WI38 (cell line): ENCODE results near the gene LCOR.

Source experiments
- H3K4me3 ChIP-seq: 2 replicates; pipeline ENCODE4 v1.5.1; 2011; ENCODE audit warnings: low read depth, mild to moderate bottlenecking, control low read depth, low read length
- CTCF ChIP-seq: IDR thresholded peaks from 2 replicates; pipeline ENCODE4 v1.5.1; 2012; ENCODE audit warnings: low read depth, mild to moderate bottlenecking, control low read depth, low read length

LCOR gene

DNA sequence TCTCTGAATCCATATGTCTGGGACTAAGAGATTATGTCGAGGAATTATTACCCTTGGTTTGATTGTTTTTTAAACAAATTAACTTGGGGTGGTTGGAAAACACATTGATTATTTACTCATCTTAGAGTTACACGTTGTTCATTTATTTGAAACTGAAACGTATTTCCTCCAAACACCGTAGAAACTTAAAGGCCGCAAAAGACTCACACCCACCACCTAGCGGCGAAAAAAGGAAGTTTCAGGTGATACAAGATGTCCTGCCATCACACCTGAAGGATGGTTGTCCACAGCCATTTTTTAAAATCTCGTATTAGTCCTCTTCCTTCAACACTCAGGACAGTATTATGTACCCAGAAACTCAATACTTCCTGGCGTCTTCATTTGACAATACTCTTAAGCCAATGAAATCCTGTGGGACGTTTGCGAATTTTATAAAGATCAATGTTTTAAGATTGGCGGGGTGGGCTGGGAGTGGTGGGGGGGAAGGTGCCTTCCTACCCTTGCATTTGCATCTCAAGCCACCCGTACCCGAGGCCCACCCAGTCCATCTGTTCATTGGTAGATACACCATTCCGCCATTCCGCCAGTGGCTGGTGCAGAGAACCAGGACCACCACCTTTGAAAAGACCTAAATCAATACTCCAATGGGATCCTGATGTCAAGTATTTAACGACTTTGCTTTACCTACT, 1.4 kb upstream of the LCOR start:
- TF ChIP-seq CTCF: peak; percentile 87
- H3K4me3 ChIP-seq: no peak overlapping the region

DNA sequence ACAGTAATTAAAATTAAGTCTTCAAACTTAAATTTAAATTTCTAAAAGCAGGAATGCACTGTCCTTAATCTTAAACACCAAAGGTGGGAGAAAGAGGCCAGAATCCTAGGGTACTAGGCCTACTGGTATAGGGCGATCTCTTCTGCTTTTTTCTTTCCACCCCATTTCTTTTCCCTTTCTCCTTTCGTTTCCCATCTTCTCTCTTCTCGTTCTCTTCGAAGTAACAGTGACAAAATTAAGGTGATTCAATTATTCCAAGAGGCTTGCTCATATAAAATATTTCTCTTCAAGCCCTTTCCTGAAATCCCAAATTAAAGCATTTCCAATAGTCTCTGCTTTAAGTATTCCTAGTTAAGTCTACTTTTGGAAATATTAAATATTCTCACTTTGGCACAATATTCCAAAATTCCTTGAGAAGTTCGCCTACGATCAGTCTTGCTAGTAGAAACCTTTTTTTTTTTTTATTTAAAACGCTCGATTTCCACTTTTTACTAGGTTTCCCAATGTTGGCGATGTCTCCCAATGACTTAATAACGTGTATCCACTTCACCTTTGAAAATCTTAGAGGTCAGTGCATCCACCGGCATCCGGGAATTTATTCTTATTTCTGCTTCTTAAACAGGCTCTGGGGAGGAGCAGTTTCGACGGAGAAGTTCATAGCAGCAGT, 765 bp upstream of the LCOR start:
- peak overlapping the region; percentile 61 for H3K4me3 ChIP-seq
- TF ChIP-seq CTCF: no peak

DNA sequence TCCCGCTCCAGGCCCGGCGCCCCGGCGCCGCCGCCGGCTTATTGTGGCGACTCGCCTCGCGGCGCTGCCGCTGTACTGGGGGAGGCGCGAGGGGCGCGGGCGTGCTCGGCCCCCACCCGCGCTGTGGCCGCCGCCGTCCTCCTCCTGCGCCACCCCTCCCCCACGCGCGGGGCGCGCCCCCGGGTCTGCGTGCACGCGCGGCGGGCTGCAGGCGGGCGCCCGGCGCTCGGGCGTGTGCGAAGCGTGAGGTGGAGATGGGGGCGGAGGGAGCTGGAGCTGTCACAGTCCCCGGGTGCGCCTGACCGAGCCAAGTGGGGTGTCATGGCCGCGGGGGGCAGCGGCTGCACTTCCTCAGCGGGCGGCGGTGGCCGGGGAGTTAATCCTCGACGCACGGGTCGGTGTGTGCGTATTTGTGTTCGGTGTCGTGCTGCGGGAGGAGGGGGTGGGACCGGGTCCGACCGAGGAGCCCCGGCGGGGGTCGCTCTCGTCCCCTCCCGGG, 672 bp downstream of the LCOR start:
- H3K4me3 ChIP-seq: peak overlapping the region; percentile 85
- TF ChIP-seq CTCF: no peak

GRCh38 chr10:96833220-96834001, 1.3 kb downstream of the LCOR start:
- peak overlapping the region; percentile 85 for H3K4me3 ChIP-seq
- TF ChIP-seq CTCF: no peak

DNA sequence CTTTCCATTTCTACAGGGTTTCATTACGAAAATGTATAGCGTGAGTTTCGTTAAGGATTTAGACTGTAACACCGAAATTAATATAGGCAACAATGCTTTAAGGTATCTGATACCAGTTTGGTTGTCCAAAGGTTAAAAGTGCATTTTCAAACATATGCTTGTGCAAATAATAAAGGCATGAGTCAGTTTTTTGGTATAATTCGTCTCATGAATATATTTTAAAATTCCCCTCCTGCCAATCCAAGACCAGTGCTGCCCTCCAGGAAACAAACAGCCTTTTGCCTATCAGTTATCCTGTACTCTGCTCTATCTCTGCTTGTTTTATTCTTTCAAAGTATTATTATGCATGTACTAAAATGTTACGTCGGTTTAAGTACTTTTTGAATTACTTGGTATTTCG, 2.0 kb downstream of the LCOR start:
- H3K4me3 ChIP-seq: peak overlapping the region; percentile 85
- no peak for TF ChIP-seq CTCF

GRCh38 chr10:96835899-96836298, 3.8 kb downstream of the LCOR start:
- no peak overlapping the region for H3K4me3 ChIP-seq
- no peak for TF ChIP-seq CTCF
